Chondrocyte (in vitro differentiated cells): ENCODE data around the gene CCL13. TPM values are rescaled to one million over a fixed set of nuclear protein-coding genes. Genes with fewer than 3 reads are reported as not detected.

ENCODE experiments used
- DNase-seq: peaks from one replicate; pipeline ENCODE4 v3.0.0; 2021; ENCODE audit warnings: mixed read lengths, low spot score
- H3K27ac Mint-ChIP-seq: one replicate; pipeline ENCODE4 v1.8.0; 2021; ENCODE audit warnings: mild to moderate bottlenecking, moderate library complexity, mixed read lengths; ENCODE audit not compliant: unreplicated experiment
- H3K27me3 Mint-ChIP-seq: 2 replicates; pipeline ENCODE4 v1.8.0; 2021; ENCODE audit warnings: low read depth, mixed read lengths
- H3K36me3 Mint-ChIP-seq: 2 replicates; pipeline ENCODE4 v1.8.0; 2021; ENCODE audit warnings: low read depth, mixed read lengths
- H3K4me1 Mint-ChIP-seq: 2 replicates; pipeline ENCODE4 v1.8.0; 2021; ENCODE audit warnings: low read depth, mild to moderate bottlenecking, mixed read lengths
- H3K4me3 Mint-ChIP-seq: one replicate; pipeline ENCODE4 v1.8.0; 2021; ENCODE audit warnings: mild to moderate bottlenecking, moderate library complexity, mixed read lengths; ENCODE audit not compliant: unreplicated experiment
- H3K9me3 Mint-ChIP-seq: 2 replicates; pipeline ENCODE4 v1.8.0; 2021; ENCODE audit warnings: low read depth, mixed read lengths
- CTCF ChIP-seq: fragments of 200-600 bp; sonication (generic); IDR thresholded peaks from 2 replicates; pipeline ENCODE4 v1.5.0; 2021; ENCODE audit warnings: antibody characterized with exemption, mild to moderate bottlenecking, moderate library complexity
- total RNA-seq: library from RNA; stranded (reverse); gene quantifications from 3 replicates; pipeline ENCODE4 v1.2.1, GENCODE V29; 2021

CCL13 gene
- total RNA-seq, 1 donor from 2014 or later, result not detected

GRCh38 chr17:34360601-34361270, 4.5 kb downstream of the CCL13 start:
- Mint-ChIP-seq H3K27ac (no peak overlapping the region), H3K4me1 (no peaks in the 10 kb centered on the region), H3K27me3 (peaks cover 34% of the 10 kb centered on the region), H3K36me3 (no peaks in the 10 kb centered on the region), H3K9me3 (no peaks in the 10 kb centered on the region), H3K4me3 (no peak overlapping the region)
- no peak for TF ChIP-seq CTCF
- no peak for DNase-seq

GRCh38 chr17:34361478-34362061, 5.3 kb downstream of the CCL13 start:
- Mint-ChIP-seq H3K9me3 (no peaks in the 10 kb centered on the region), H3K4me1 (no peaks in the 10 kb centered on the region), H3K4me3 (no peak overlapping the region), H3K27me3 (peaks cover 39% of the 10 kb centered on the region), H3K36me3 (no peaks in the 10 kb centered on the region), H3K27ac (no peak overlapping the region)
- TF ChIP-seq CTCF, result peak; percentile 100
- no peak for DNase-seq

GRCh38 chr17:34363183-34363661, 6.9 kb downstream of the CCL13 start, which contains the start of gene CCL1:
TSS of gene CCL1 (minus strand) at chr17:34363233. CDS start at chr17:34363161, 72 bp downstream.
- peaks cover 50% of the 10 kb centered on the region for H3K27me3 Mint-ChIP-seq
- H3K4me3 Mint-ChIP-seq, result no peak within 1 kb of the TSS
- H3K9me3 Mint-ChIP-seq, result no peaks in the 10 kb centered on the region
- TF ChIP-seq CTCF, result no peak
- DNase-seq, result no peak
- no peaks in the 10 kb centered on the region for H3K36me3 Mint-ChIP-seq
- H3K27ac Mint-ChIP-seq, result no peak within 1 kb of the TSS
- H3K4me1 Mint-ChIP-seq, result no peaks in the 10 kb centered on the region

- H3K36me3 Mint-ChIP-seq, result no peaks in the 10 kb centered on the region
- H3K4me1 Mint-ChIP-seq, result no peaks in the 10 kb centered on the region
- TF ChIP-seq CTCF, result no peak
- no peak for DNase-seq
- no peak overlapping the region for H3K4me3 Mint-ChIP-seq
- peaks cover 52% of the 10 kb centered on the region for H3K27me3 Mint-ChIP-seq
- H3K9me3 Mint-ChIP-seq, result no peaks in the 10 kb centered on the region
- no peak overlapping the region for H3K27ac Mint-ChIP-seq
These were observed 8.5 kb downstream of the CCL13 start for GRCh38 chr17:34364751-34365150.

- Mint-ChIP-seq H3K4me1 (no peaks in the 10 kb centered on the region), H3K4me3 (no peak overlapping the region), H3K9me3 (no peaks in the 10 kb centered on the region), H3K27me3 (peaks cover 54% of the 10 kb centered on the region), H3K36me3 (no peaks in the 10 kb centered on the region), H3K27ac (no peak overlapping the region)
- TF ChIP-seq CTCF, result no peak
- no peak for DNase-seq
These were observed 9.1 kb downstream of the CCL13 start for GRCh38 chr17:34365340-34365739.
